KMS-11 (cell line): Measurements from ENCODE around the gene SUPT20HL2.

Experiments used
- H2AFZ ChIP-seq: fragments of 200-600 bp; sonication (generic); 2 replicates; pipeline ENCODE4 v1.6.1; 2016; ENCODE audit warnings: antibody characterized with exemption, mixed run types, low read depth
- H3K27ac ChIP-seq: fragments of 200-600 bp; sonication (generic); 2 replicates; pipeline ENCODE4 v1.6.1; 2016; ENCODE audit warnings: mild to moderate bottlenecking, mixed run types
- H3K27me3 ChIP-seq: fragments of 200-600 bp; sonication (generic); 2 replicates; pipeline ENCODE4 v1.6.1; 2017; ENCODE audit warnings: mild to moderate bottlenecking, low read depth, mixed run types, moderate library complexity; ENCODE audit not compliant: insufficient read depth
- H3K36me3 ChIP-seq: fragments of 200-600 bp; sonication (generic); 2 replicates; pipeline ENCODE4 v1.6.1; 2017; ENCODE audit warnings: mild to moderate bottlenecking, mixed run types; ENCODE audit not compliant: insufficient read depth
- H3K4me1 ChIP-seq: fragments of 200-600 bp; sonication (generic); 2 replicates; pipeline ENCODE4 v1.6.1; 2016; ENCODE audit warnings: mild to moderate bottlenecking, low read depth, mixed run types; ENCODE audit not compliant: poor library complexity, severe bottlenecking
- H3K4me2 ChIP-seq: fragments of 200-600 bp; sonication (generic); 2 replicates; pipeline ENCODE4 v1.7.0; 2016; ENCODE audit warnings: mild to moderate bottlenecking, mixed run types
- H3K4me3 ChIP-seq: fragments of 200-600 bp; sonication (generic); IDR thresholded peaks from 2 replicates; pipeline ENCODE4 v1.6.1; 2017; ENCODE audit warnings: low read depth, low read length, mixed read lengths; ENCODE audit not compliant: insufficient read depth
- H3K79me2 ChIP-seq: fragments of 200-600 bp; sonication (generic); 2 replicates; pipeline ENCODE4 v1.6.1; 2016; ENCODE audit warnings: low read depth, mixed run types; ENCODE audit not compliant: insufficient read depth
- H3K9ac ChIP-seq: fragments of 200-600 bp; sonication (generic); 2 replicates; pipeline ENCODE4 v1.6.1; 2016; ENCODE audit warnings: mild to moderate bottlenecking, mixed run types
- H4K20me1 ChIP-seq: fragments of 200-600 bp; sonication (generic); 2 replicates; pipeline ENCODE4 v1.6.1; 2016; ENCODE audit warnings: mild to moderate bottlenecking, mixed run types; ENCODE audit not compliant: insufficient read depth
- CTCF ChIP-seq: fragments of 200-600 bp; sonication (generic); conservative IDR thresholded peaks from 2 replicates; pipeline ENCODE4 v1.6.1; 2017; ENCODE audit warnings: low read depth, mild to moderate bottlenecking, antibody characterized with exemption, low read length, moderate library complexity, mixed read lengths

Gene SUPT20HL2

DNA sequence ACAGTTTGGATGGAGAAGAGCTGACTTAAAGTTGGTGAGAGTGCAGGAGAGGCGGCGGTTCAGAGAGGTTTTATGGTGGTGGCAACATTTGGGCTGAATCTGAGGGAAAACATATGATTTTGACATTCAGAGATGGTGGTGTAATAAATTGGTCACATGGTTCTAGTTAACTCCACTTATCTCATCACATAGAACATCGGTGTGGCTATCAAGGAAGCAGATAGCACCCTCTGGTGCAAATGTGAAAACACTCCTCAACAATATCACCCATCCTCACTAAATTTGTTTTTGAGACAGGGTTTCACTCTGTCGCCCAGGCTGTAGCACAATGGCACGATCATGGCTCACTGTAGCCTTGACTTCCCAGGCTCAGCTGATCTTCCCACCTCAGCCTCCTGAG is 28.8 kb downstream of the SUPT20HL2 start:
- Histone ChIP-seq H3K27ac (no peak overlapping the region), H3K4me1 (no peaks in the 10 kb centered on the region), H4K20me1 (no peaks in the 10 kb centered on the region), H3K4me2 (no peak overlapping the region), H2AFZ (no peak overlapping the region), H3K4me3 (no peak overlapping the region), H3K79me2 (no peaks in the 10 kb centered on the region), H3K36me3 (no peaks in the 10 kb centered on the region), H3K9ac (no peak overlapping the region), H3K27me3 (no peaks in the 10 kb centered on the region)
- TF ChIP-seq CTCF = no peak

DNA sequence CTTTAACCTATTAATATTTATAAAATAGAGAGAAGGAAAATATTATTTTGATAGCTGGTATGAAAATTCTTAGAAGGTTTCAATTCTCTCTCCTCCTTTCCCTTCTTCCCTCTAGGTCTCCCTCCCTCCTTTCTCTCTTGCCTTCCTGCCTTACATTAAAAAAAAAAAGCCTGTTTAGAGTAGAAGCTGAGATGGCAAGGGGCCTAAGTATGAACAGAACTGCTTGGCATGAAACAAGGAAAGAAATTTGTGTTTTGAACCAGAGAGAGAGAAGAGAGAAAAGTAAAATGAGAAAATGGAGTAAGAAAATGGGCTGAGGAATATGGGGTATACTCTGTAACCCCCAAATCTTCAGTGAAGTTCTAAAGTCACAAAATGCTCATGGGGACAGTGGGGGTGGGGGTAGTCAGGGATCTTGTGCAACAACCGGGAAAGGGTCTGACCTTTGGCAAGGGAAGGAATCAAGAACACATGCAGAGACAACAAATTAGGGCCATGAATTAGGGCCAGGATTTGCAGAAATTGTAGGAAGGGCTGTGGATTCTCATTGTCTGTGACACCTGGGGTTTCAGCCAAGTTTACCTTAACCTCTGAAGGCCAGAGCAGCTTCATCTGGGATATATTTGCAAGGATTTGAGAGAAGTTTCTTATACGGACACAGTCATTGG is 30.6 kb downstream of the SUPT20HL2 start:
- Histone ChIP-seq H3K27me3 (no peaks in the 10 kb centered on the region), H2AFZ (no peak overlapping the region), H3K4me2 (no peak overlapping the region), H3K4me3 (no peak overlapping the region), H3K9ac (no peak overlapping the region), H3K36me3 (no peaks in the 10 kb centered on the region), H3K27ac (no peak overlapping the region), H3K4me1 (no peaks in the 10 kb centered on the region), H4K20me1 (no peaks in the 10 kb centered on the region), H3K79me2 (no peaks in the 10 kb centered on the region)
- no peak for TF ChIP-seq CTCF

- Histone ChIP-seq H2AFZ (no peak overlapping the region), H3K4me1 (no peaks in the 10 kb centered on the region), H4K20me1 (no peaks in the 10 kb centered on the region), H3K27me3 (no peaks in the 10 kb centered on the region), H3K4me3 (no peak overlapping the region), H3K9ac (no peak overlapping the region), H3K36me3 (no peaks in the 10 kb centered on the region), H3K27ac (no peak overlapping the region), H3K79me2 (no peaks in the 10 kb centered on the region), H3K4me2 (no peak overlapping the region)
- TF ChIP-seq CTCF = no peak
These were observed 31.3 kb downstream of the SUPT20HL2 start for GRCh38 chrX:24282381-24283126.

DNA sequence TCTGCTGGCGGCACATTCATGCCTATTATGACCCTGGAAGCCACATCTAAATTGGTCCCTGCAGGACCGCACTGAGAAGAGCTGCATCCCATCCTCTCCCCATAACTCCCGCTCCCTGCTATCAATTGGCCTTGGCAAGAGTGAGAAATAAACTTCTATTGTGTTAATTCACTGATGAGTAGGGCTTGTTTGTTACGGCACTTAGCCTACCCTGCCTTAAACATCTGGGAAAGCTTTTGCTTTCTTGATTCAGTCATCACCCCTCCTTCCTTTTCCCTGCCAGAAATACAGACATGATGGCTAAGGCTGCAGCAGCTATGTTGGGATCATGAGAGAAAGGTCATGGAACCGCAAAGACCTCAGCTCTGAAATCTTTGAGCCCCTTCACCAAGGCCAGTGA is 36.5 kb downstream of the SUPT20HL2 start:
- no peak for TF ChIP-seq CTCF
- no peak overlapping the region for H3K4me2 ChIP-seq
- H3K4me1 ChIP-seq = no peaks in the 10 kb centered on the region
- no peaks in the 10 kb centered on the region for H3K36me3 ChIP-seq
- no peaks in the 10 kb centered on the region for H3K27me3 ChIP-seq
- H2AFZ ChIP-seq = no peak overlapping the region
- H3K9ac ChIP-seq = no peak overlapping the region
- H3K27ac ChIP-seq = no peak overlapping the region
- H3K79me2 ChIP-seq = no peaks in the 10 kb centered on the region
- no peak overlapping the region for H3K4me3 ChIP-seq
- H4K20me1 ChIP-seq = no peaks in the 10 kb centered on the region
